Activated naive CD4-positive, alpha-beta T cell treated with anti-CD3 and anti-CD28 coated beads, Interleukin-2, amount 10 ng/mL, durations not matched to agents 7 days and 5 days (primary cell): ENCODE measurements around the gene GRIN2A.

Experiments used
- CTCF ChIA-PET: fragments of 350-600 bp; sonication (Branson Sonifier 250); formaldehyde crosslinking; loops from one replicate; lab custom pipeline; 2021; ENCODE audit warnings: antibody characterized with exemption; lab: Charles Lee
- DNase-seq: peaks from one replicate; pipeline ENCODE4 v3.0.0-alpha.2; 2020
- H3K27ac Mint-ChIP-seq: one replicate; pipeline ENCODE4 v1.8.0; 2021; ENCODE audit warnings: mild to moderate bottlenecking, moderate library complexity, mixed read lengths
- H3K27me3 Mint-ChIP-seq: one replicate; pipeline ENCODE4 v1.8.0; 2021; ENCODE audit warnings: mild to moderate bottlenecking, mixed read lengths
- H3K36me3 Mint-ChIP-seq: one replicate; pipeline ENCODE4 v1.8.0; 2021; ENCODE audit warnings: mixed read lengths
- H3K4me1 Mint-ChIP-seq: one replicate; pipeline ENCODE4 v1.8.0; 2021; ENCODE audit warnings: mixed read lengths
- H3K4me3 Mint-ChIP-seq: one replicate; pipeline ENCODE4 v1.8.0; 2021; ENCODE audit warnings: mild to moderate bottlenecking, moderate library complexity, mixed read lengths
- H3K9me3 Mint-ChIP-seq: one replicate; pipeline ENCODE4 v1.8.0; 2021; ENCODE audit warnings: mixed read lengths

Gene GRIN2A

DNA sequence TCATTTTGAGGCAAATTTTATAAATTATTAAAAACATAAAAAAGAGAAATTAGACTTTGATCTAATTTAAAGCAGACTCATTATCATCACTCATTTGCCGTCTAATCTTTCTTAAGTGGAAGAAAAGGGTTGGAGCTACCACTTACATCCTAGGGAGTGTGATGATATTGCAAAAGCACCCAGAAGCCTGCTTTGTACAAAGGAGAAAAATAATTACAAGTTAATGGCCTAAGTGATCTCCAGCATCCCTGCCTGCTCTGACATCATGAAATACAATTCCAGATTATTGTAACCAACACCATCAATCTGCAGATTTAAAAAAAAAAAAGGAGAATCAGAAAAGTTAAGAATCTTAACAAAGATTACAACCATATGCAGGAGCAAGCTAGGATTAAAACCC, 260.2 kb downstream of the GRIN2A start:
- DNase-seq: no peak
- Mint-ChIP-seq H3K4me3 (no peak overlapping the region), H3K9me3 (peaks cover under 1% of the 10 kb centered on the region), H3K4me1 (no peaks in the 10 kb centered on the region), H3K36me3 (no peaks in the 10 kb centered on the region), H3K27me3 (no peaks in the 10 kb centered on the region), H3K27ac (no peak overlapping the region)
- CTCF ChIA-PET: no interaction called here

GRCh38 chr16:9919460-9919859, 262.8 kb downstream of the GRIN2A start:
- H3K4me1 Mint-ChIP-seq: no peaks in the 10 kb centered on the region
- no peak for DNase-seq
- no peak overlapping the region for H3K4me3 Mint-ChIP-seq
- peaks cover 3% of the 10 kb centered on the region for H3K9me3 Mint-ChIP-seq
- no peaks in the 10 kb centered on the region for H3K27me3 Mint-ChIP-seq
- CTCF ChIA-PET: no interaction called here
- H3K27ac Mint-ChIP-seq: no peak overlapping the region
- H3K36me3 Mint-ChIP-seq: no peaks in the 10 kb centered on the region

- DNase-seq: no peak
- Mint-ChIP-seq H3K27ac (no peak overlapping the region), H3K36me3 (no peaks in the 10 kb centered on the region), H3K4me1 (no peaks in the 10 kb centered on the region), H3K9me3 (peaks cover 4% of the 10 kb centered on the region), H3K4me3 (no peak overlapping the region), H3K27me3 (no peaks in the 10 kb centered on the region)
- CTCF ChIA-PET: no interaction called here
These were observed 264.5 kb downstream of the GRIN2A start for GRCh38 chr16:9917691-9918090.

- Mint-ChIP-seq H3K9me3 (peaks cover 9% of the 10 kb centered on the region), H3K27me3 (no peaks in the 10 kb centered on the region), H3K4me1 (no peaks in the 10 kb centered on the region), H3K27ac (no peak overlapping the region), H3K4me3 (no peak overlapping the region), H3K36me3 (no peaks in the 10 kb centered on the region)
- CTCF ChIA-PET: no interaction called here
- DNase-seq: no peak
These were observed 268.5 kb downstream of the GRIN2A start for GRCh38 chr16:9913604-9914326.

GRCh38 chr16:9911989-9912388, 270.2 kb downstream of the GRIN2A start:
- H3K27me3 Mint-ChIP-seq: no peaks in the 10 kb centered on the region
- CTCF ChIA-PET: no interaction called here
- H3K36me3 Mint-ChIP-seq: no peaks in the 10 kb centered on the region
- H3K27ac Mint-ChIP-seq: no peak overlapping the region
- no peaks in the 10 kb centered on the region for H3K4me1 Mint-ChIP-seq
- no peak overlapping the region for H3K4me3 Mint-ChIP-seq
- peaks cover 9% of the 10 kb centered on the region for H3K9me3 Mint-ChIP-seq
- no peak for DNase-seq

DNA sequence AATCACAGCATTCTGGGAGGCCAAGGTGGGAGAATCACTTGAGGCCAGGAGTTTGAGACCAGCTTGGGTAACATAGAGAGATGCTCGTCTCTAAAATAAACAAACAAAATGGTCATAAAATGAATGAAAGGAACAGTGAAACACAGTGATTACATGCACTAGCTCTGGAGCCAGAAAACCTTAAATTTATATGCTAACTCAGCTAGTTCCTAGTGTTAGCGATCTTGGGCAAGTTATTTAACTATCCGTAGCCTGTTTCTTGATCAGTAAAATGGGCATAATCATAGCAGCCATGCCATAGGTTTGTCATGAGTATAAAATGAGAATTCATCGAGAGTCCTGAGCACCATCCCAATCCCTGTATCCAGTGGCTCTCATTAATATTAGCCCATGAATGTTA, 271.0 kb downstream of the GRIN2A start:
- CTCF ChIA-PET: no interaction called here
- no peak for DNase-seq
- no peaks in the 10 kb centered on the region for H3K36me3 Mint-ChIP-seq
- peaks cover 11% of the 10 kb centered on the region for H3K9me3 Mint-ChIP-seq
- H3K4me3 Mint-ChIP-seq: no peak overlapping the region
- H3K27ac Mint-ChIP-seq: no peak overlapping the region
- H3K4me1 Mint-ChIP-seq: no peaks in the 10 kb centered on the region
- H3K27me3 Mint-ChIP-seq: no peaks in the 10 kb centered on the region

- no peak for DNase-seq
- Mint-ChIP-seq H3K27me3 (no peaks in the 10 kb centered on the region), H3K36me3 (no peaks in the 10 kb centered on the region), H3K27ac (no peak overlapping the region), H3K4me3 (no peak overlapping the region), H3K9me3 (peaks cover 10% of the 10 kb centered on the region), H3K4me1 (no peaks in the 10 kb centered on the region)
- CTCF ChIA-PET: no interaction called here
These were observed 273.0 kb downstream of the GRIN2A start for GRCh38 chr16:9909072-9909825.

DNA sequence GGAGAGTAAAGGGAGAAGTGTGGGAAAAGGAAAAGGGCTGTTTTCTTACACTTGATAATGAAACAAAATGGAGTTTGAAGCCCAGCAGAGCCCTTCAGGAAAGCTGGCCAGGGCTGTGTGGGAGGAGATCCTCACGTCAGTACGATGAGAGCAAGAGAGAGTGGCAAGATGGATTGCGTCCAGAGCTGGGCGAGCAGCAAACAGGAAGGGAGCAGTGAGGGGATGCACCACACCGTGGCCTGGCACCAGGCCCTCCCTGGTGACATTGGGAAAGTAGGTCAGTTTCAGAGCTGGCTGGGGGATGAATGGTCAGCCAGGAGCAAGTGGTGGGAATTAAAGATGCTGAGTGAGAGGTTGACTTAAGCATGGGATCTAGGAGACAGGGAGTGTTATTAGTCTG, 273.6 kb downstream of the GRIN2A start:
- CTCF ChIA-PET: no interaction called here
- Mint-ChIP-seq H3K9me3 (peaks cover 10% of the 10 kb centered on the region), H3K27me3 (no peaks in the 10 kb centered on the region), H3K27ac (no peak overlapping the region), H3K4me1 (no peaks in the 10 kb centered on the region), H3K4me3 (no peak overlapping the region), H3K36me3 (no peaks in the 10 kb centered on the region)
- no peak for DNase-seq

DNA sequence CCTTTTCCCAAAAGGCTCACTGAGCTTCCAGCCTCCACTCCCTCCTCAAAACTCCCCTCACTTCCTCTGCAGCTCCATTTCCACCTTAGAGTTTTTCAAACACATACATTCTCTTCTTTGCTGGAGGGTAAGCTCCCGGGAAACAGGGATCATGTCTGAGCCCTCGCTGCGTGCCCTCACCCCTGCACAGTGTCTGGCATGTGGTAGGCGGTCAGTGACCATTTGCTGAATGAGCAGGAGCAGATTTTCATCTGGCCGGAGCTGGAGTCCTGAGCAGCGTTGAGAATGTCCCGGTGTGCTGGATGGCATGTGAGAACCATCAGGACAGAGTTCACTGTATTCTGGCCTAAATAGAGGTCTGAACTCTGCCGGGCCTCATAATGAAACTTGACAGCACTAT, 274.5 kb downstream of the GRIN2A start:
- no peaks in the 10 kb centered on the region for H3K36me3 Mint-ChIP-seq
- DNase-seq: no peak
- H3K27me3 Mint-ChIP-seq: no peaks in the 10 kb centered on the region
- H3K4me3 Mint-ChIP-seq: no peak overlapping the region
- H3K9me3 Mint-ChIP-seq: peaks cover 10% of the 10 kb centered on the region
- CTCF ChIA-PET: no interaction called here
- no peak overlapping the region for H3K27ac Mint-ChIP-seq
- no peaks in the 10 kb centered on the region for H3K4me1 Mint-ChIP-seq

- peaks cover 10% of the 10 kb centered on the region for H3K9me3 Mint-ChIP-seq
- no peaks in the 10 kb centered on the region for H3K4me1 Mint-ChIP-seq
- H3K36me3 Mint-ChIP-seq: no peaks in the 10 kb centered on the region
- no peak for DNase-seq
- no peaks in the 10 kb centered on the region for H3K27me3 Mint-ChIP-seq
- CTCF ChIA-PET: no interaction called here
- no peak overlapping the region for H3K27ac Mint-ChIP-seq
- H3K4me3 Mint-ChIP-seq: no peak overlapping the region
These were observed 276.0 kb downstream of the GRIN2A start for GRCh38 chr16:9906218-9906617.

DNA sequence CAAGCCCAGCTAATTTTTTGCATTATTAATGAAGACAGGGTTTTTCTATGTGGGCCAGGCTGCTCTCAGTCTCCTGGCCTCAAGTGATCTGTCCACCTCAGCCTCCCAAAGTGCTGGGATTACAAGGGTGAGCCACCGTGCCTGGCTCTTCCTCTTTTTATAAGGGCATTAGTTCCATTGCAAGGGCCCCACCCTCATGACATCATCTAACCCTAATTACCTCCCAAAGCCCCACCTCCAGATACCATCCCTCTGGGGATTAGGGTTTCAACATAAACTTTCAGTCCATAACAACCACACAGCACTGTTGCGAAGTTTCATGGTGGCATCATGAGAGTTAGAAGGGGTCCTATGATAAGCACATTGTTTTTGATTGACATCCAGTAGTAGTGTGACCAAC, 277.7 kb downstream of the GRIN2A start:
- CTCF ChIA-PET: no interaction called here
- DNase-seq: no peak
- Mint-ChIP-seq H3K27me3 (no peaks in the 10 kb centered on the region), H3K4me3 (no peak overlapping the region), H3K27ac (no peak overlapping the region), H3K4me1 (no peaks in the 10 kb centered on the region), H3K9me3 (peaks cover 7% of the 10 kb centered on the region), H3K36me3 (no peaks in the 10 kb centered on the region)

- no peak for DNase-seq
- Mint-ChIP-seq H3K27ac (no peak overlapping the region), H3K36me3 (no peaks in the 10 kb centered on the region), H3K4me3 (no peak overlapping the region), H3K4me1 (no peaks in the 10 kb centered on the region), H3K9me3 (peaks cover 2% of the 10 kb centered on the region), H3K27me3 (no peaks in the 10 kb centered on the region)
- CTCF ChIA-PET: no interaction called here
These were observed 281.7 kb downstream of the GRIN2A start for GRCh38 chr16:9900576-9900975.

DNA sequence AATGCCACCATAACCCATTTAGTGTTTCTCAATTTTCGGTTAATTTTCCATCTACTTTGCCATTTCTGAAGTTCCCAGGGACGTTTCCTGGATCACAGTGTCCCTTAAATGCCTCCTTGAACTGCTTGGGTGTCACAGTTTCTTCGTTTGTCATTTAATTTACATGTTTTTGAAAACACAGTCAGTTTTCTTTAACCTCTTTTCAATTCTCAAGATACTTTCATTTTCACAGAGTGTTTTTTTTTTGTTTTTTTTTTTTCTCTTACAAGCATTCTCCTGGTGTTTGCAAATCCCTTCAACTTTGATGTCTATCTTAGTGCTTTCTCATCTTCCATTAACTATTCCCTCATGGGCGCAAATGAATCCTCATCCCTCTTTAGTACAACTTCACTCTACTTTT, 283.7 kb downstream of the GRIN2A start:
- no peaks in the 10 kb centered on the region for H3K4me1 Mint-ChIP-seq
- CTCF ChIA-PET: no interaction called here
- no peak overlapping the region for H3K27ac Mint-ChIP-seq
- H3K36me3 Mint-ChIP-seq: no peaks in the 10 kb centered on the region
- no peak for DNase-seq
- no peak overlapping the region for H3K4me3 Mint-ChIP-seq
- peaks cover 2% of the 10 kb centered on the region for H3K9me3 Mint-ChIP-seq
- no peaks in the 10 kb centered on the region for H3K27me3 Mint-ChIP-seq

DNA sequence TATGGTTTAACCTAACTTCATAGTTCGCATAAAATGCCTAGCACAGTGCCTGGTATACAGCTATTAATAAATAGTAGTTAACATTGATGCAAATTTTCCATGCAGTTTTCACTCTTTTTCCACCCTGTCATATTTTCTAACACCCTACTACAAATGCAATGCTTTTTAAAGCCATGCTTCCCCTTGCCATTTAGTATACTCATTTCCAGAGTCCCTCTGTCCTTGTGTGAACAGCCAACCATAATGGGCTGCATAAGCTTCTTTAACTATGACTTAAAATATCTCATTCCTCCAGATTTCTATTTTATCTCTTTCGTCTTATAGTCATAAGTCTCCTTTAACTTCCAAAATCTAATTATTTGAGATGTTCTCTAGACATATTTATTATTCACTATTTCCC, 284.1 kb downstream of the GRIN2A start:
- H3K27me3 Mint-ChIP-seq: no peaks in the 10 kb centered on the region
- H3K27ac Mint-ChIP-seq: no peak overlapping the region
- CTCF ChIA-PET: no interaction called here
- H3K4me3 Mint-ChIP-seq: no peak overlapping the region
- no peak for DNase-seq
- no peaks in the 10 kb centered on the region for H3K4me1 Mint-ChIP-seq
- no peaks in the 10 kb centered on the region for H3K36me3 Mint-ChIP-seq
- peaks cover 2% of the 10 kb centered on the region for H3K9me3 Mint-ChIP-seq

DNA sequence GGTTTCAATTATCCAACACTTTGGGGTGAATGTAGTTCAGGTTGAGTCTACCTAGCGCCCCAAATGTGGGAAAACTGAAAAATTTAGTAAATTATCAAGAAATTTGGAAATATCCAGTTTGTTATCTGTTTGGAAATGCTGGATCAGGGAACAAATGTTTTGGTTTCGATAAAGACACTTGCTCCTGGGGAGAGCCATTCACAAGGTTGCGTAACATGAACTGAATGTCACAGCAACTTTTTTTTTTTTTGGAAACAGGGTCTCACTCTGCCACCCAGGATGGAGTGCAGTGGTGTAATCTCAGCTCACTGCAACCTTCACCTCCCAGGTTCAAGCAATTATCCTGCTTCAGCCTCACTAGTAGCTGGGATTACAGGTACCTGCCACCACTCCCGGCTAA, 286.4 kb downstream of the GRIN2A start:
- Mint-ChIP-seq H3K9me3 (peaks cover 5% of the 10 kb centered on the region), H3K27me3 (no peaks in the 10 kb centered on the region), H3K4me3 (no peak overlapping the region), H3K4me1 (no peaks in the 10 kb centered on the region), H3K27ac (no peak overlapping the region), H3K36me3 (no peaks in the 10 kb centered on the region)
- no peak for DNase-seq
- CTCF ChIA-PET: no interaction called here
